GM12891 (cell line): ENCODE measurements around the gene DRD4.

Source experiments
- PAX5 ChIP-seq: IDR thresholded peaks from 2 replicates; pipeline ENCODE4 v1.6.1; 2011; ENCODE audit warnings: low read length, moderate library complexity, mild to moderate bottlenecking; ENCODE audit not compliant: insufficient read depth, severe bottlenecking
- POLR2A ChIP-seq: IDR thresholded peaks from 2 replicates; pipeline ENCODE4 v1.6.1; 2011; ENCODE audit warnings: low read depth, low read length, control low read depth
- POLR2AphosphoS5 ChIP-seq: IDR thresholded peaks from 2 replicates; pipeline ENCODE4 v1.6.1; 2011; ENCODE audit warnings: low read depth, low read length, control low read depth
- SPI1 ChIP-seq: IDR thresholded peaks from 2 replicates; pipeline ENCODE4 v1.6.1; 2011; ENCODE audit warnings: low read depth, low read length, control low read depth
- TAF1 ChIP-seq: IDR thresholded peaks from 2 replicates; pipeline ENCODE4 v1.6.1; 2011; ENCODE audit warnings: low read depth, low read length, control low read depth

DNA sequence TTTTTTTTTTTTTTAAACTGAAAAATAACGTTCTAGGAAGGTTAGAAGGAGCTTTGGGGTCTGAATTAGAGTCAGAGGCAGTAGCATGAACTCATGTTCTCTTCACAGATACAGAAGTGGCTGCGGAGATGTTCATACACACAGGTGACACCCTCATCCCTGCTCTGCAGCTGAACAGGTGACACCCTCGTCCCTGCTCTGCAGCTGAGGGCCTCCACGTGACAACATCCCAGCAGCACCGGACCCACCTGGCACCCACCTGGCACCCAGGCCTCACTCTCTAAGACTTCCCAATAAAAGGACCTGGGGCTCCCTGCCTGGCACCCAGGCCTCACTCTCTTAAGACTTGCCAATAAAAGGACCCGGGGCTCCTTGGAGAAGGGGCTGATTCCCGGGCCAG is 19.8 kb downstream of the DRD4 start:
- TF ChIP-seq POLR2A = no peak
- no peak for TF ChIP-seq TAF1
- no peak for TF ChIP-seq POLR2AphosphoS5
- no peak for TF ChIP-seq SPI1
- no peak for TF ChIP-seq PAX5
